ENCODE measurements around the gene SUPT6H. TPM values are rescaled to one million over a fixed set of nuclear protein-coding genes. Genes with fewer than 3 reads are reported as not detected.

Gene SUPT6H
- total and polyA plus RNA-seq, 9 of the 15 experiments (the other 6 are each of a cell fraction or from before 2014, with no cell fraction given): 1.7 to 77.7 (median 49.2) TPM

DNA sequence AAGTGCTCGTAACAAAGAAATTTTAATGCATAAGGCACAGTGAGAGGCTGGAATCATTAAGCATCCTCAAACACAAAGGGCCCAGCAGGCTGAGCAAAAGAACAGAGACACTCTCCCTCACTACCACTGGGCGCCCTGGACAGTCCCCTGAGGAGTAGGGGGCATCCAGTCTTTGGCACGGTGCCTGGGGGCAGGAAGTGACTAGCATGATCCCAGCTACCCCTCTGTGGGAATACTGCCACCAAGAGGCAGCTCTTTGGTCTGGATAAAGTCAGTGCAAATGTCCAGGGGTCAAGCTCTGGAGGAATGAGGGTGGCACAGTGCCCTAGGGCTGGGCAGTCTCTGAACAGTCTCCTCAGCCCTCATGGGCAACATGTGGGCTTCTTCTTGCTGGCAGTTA lies 52.3 kb downstream of the SUPT6H start:
- no peak overlapping the region for H3K27ac ChIP-seq (ENCODE audit: extremely low read depth, low read depth, low read length)
- H3K4me2 ChIP-seq (ENCODE audit: insufficient read depth, low read length): no peak overlapping the region
- no peaks in the 10 kb centered on the region for H3K36me3 ChIP-seq (ENCODE audit: control insufficient read depth, insufficient read depth, low read length)
- H3K27me3 ChIP-seq (ENCODE audit: control insufficient read depth in 2 of 2, insufficient read depth in 2 of 2, low read length in 2 of 2): 0 out of 5 replicates have a peak, but pooled peaks cover 0 to 11% of the 10 kb centered on the region in 2 experiments
- 0 out of 2 replicates have a peak, but pooled peaks cover 2% of the 10 kb centered on the region for H3K9me3 ChIP-seq (replicated peaks; ENCODE audit: control insufficient read depth, insufficient read depth, low read depth, low read length)
- ChIA-PET CTCF (ENCODE audit: low intra/inter-chr PET ratio) (no interaction called here), POLR2A (interaction anchor here (0.6 to 8.7 kb wide), 4 partner anchors 8 to 201 kb away, joined by 3 to 133 read pairs (median 4); partner anchors contain the start of genes RPL23A, SDF2 and SUPT6H)
- no peak overlapping the region for H2AFZ ChIP-seq (ENCODE audit: low read depth, low read length)
- WGBS (ENCODE audit: insufficient coverage, low coverage, missing lambda C conversion rate): 48% methylated on average over 3 of the region's 3 CpGs
- H3K79me2 ChIP-seq (ENCODE audit: control insufficient read depth, insufficient read depth, low read length): peaks cover 18% of the 10 kb centered on the region
- H3K4me3 ChIP-seq: no peak overlapping the region
- H4K20me1 ChIP-seq (replicated peaks; ENCODE audit: control insufficient read depth, insufficient read depth, low read length): no peaks in the 10 kb centered on the region
- BruUV-seq (replicated peaks): no TSS peak
- H3K4me1 ChIP-seq (replicated peaks in 1 of 2; ENCODE audit: control insufficient read depth in 2 of 2, insufficient read depth in 2 of 2, low read length in 2 of 2): peaks cover 23 to 50% of the 10 kb centered on the region in 2 experiments
- no peak for ATAC-seq
- H3K9me1 ChIP-seq (ENCODE audit: control insufficient read depth, insufficient read depth, low read length): no peaks in the 10 kb centered on the region
- DNase-seq (ENCODE audit: extremely low read depth in 1 of 4, low spot score in 3 of 4): no peak
- intact Hi-C loops (cut with micrococcal nuclease): no loop called here
- in situ Hi-C loops (cut with MboI): no loop called here
- FAIRE-seq: no peak
- peak overlapping the region in 1 of 2 experiments; percentile 53; a peak in 1 of 4 replicates for H3K9ac ChIP-seq (ENCODE audit: insufficient read depth in 1 of 2, low read depth in 2 of 2, low read length in 2 of 2)
- TF ChIP-seq, protein P1, sequence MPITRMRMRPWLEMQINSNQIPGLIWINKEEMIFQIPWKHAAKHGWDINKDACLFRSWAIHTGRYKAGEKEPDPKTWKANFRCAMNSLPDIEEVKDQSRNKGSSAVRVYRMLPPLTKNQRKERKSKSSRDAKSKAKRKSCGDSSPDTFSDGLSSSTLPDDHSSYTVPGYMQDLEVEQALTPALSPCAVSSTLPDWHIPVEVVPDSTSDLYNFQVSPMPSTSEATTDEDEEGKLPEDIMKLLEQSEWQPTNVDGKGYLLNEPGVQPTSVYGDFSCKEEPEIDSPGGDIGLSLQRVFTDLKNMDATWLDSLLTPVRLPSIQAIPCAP (CRISPR knock-in tag; IDR thresholded peaks at IDR 0.05; ENCODE audit: borderline replicate concordance): no peak
- TF ChIP-seq PTBP1 (IDR thresholded peaks at IDR 0.05; ENCODE audit: low read depth, low read length): 0 out of 2 replicates have a peak, but pooled peaks have one; percentile 57
- TF ChIP-seq NFIC (IDR thresholded peaks at IDR 0.05): peak; percentile 82
- no peak for TF ChIP-seq ZNF124 (CRISPR knock-in tag; IDR thresholded peaks at IDR 0.05)
- peak; percentile 29 to 53; a peak in 2 of 4 replicates for TF ChIP-seq KDM1A (IDR thresholded peaks at IDR 0.05)
- TF ChIP-seq, protein P2, sequence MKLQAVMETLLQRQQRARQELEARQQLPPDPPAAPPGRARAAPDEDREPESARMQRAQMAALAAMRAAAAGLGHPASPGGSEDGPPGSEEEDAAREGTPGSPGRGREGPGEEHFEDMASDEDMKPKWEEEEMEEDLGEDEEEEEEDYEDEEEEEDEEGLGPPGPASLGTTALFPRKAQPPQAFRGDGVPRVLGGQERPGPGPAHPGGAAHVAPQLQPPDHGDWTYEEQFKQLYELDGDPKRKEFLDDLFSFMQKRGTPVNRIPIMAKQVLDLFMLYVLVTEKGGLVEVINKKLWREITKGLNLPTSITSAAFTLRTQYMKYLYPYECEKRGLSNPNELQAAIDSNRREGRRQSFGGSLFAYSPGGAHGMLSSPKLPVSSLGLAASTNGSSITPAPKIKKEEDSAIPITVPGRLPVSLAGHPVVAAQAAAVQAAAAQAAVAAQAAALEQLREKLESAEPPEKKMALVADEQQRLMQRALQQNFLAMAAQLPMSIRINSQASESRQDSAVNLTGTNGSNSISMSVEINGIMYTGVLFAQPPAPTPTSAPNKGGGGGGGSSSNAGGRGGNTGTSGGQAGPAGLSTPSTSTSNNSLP (IDR thresholded peaks at IDR 0.05; ENCODE audit: borderline replicate concordance, low read depth, low read length): no peak
- no peak for TF ChIP-seq FOXK1 (CRISPR knock-in tag; IDR thresholded peaks at IDR 0.05; ENCODE audit: borderline replicate concordance)
- peak in 1 of 2 experiments; percentile 29; a peak in 1 of 4 replicates for TF ChIP-seq RCOR1 (IDR thresholded peaks at IDR 0.05; ENCODE audit: borderline replicate concordance in 1 of 2, low read depth in 2 of 2, low read length in 2 of 2)
- no peak for TF ChIP-seq FIP1L1 (IDR thresholded peaks at IDR 0.05; ENCODE audit: low read depth, low read length, poor library complexity, severe bottlenecking)
- no peak for TF ChIP-seq NFIX (CRISPR knock-in tag; IDR thresholded peaks at IDR 0.05; ENCODE audit: low read depth)
- TF ChIP-seq BRD9 (IDR thresholded peaks at IDR 0.05; ENCODE audit: low read depth, partially characterized antibody): no peak
- peak; percentile 87 for TF ChIP-seq RBM25 (IDR thresholded peaks at IDR 0.05; ENCODE audit: low read depth, low read length, severe bottlenecking)
- TF ChIP-seq JUND (IDR thresholded peaks at IDR 0.05; ENCODE audit: borderline replicate concordance, low read depth, low read length): no peak
- no peak for TF ChIP-seq JUND (tag; IDR thresholded peaks at IDR 0.05; ENCODE audit: borderline replicate concordance, low read depth, low read length)
- no peak for TF ChIP-seq TAL1 (IDR thresholded peaks at IDR 0.05)
- no peak for TF ChIP-seq SOX6 (IDR thresholded peaks at IDR 0.05)
- TF ChIP-seq POLR2A (conservative IDR thresholded peaks at IDR 0.05): no peak
- 0 out of 4 replicates have a peak, but pooled peaks of 1 of the 2 experiments have one; percentile 12 for TF ChIP-seq RAD21 (CRISPR knock-in tag; conservative IDR thresholded peaks at IDR 0.05 in 1 of 2, IDR thresholded peaks at IDR 0.05 in 1 of 2)
- TF ChIP-seq, protein P3, sequence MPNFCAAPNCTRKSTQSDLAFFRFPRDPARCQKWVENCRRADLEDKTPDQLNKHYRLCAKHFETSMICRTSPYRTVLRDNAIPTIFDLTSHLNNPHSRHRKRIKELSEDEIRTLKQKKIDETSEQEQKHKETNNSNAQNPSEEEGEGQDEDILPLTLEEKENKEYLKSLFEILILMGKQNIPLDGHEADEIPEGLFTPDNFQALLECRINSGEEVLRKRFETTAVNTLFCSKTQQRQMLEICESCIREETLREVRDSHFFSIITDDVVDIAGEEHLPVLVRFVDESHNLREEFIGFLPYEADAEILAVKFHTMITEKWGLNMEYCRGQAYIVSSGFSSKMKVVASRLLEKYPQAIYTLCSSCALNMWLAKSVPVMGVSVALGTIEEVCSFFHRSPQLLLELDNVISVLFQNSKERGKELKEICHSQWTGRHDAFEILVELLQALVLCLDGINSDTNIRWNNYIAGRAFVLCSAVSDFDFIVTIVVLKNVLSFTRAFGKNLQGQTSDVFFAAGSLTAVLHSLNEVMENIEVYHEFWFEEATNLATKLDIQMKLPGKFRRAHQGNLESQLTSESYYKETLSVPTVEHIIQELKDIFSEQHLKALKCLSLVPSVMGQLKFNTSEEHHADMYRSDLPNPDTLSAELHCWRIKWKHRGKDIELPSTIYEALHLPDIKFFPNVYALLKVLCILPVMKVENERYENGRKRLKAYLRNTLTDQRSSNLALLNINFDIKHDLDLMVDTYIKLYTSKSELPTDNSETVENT (CRISPR knock-in tag; IDR thresholded peaks at IDR 0.05): no peak
- peak; percentile 41; the same call in 1 of the 2 replicates for TF ChIP-seq HDAC2 (IDR thresholded peaks at IDR 0.05)

Data from K562 (cell line).